ENCODE measurements around the gene RPS16.

Gene RPS16

GRCh38 chr19:39417463-39418181 lies 18.1 kb downstream of the RPS16 start:
- no peak for DNase-seq

- no peak for DNase-seq
These were observed 19.3 kb downstream of the RPS16 start for GRCh38 chr19:39416152-39417120.

GRCh38 chr19:39415111-39416046 lies 20.4 kb downstream of the RPS16 start:
- no peak for DNase-seq

GRCh38 chr19:39413911-39414608 lies 21.7 kb downstream of the RPS16 start:
- DNase-seq, result peak; percentile 38

- peak; percentile 53 for DNase-seq
These were observed 22.4 kb downstream of the RPS16 start for GRCh38 chr19:39413272-39413910.

- DNase-seq, result no peak
These were observed 22.9 kb downstream of the RPS16 start for GRCh38 chr19:39412867-39413271.

GRCh38 chr19:39412100-39412866 lies 23.5 kb downstream of the RPS16 start, which contains the start of gene PLEKHG2:
Gene PLEKHG2, plus strand, starts transcription at chr19:39412669. Its CDS starts 1,418 bp downstream, at chr19:39414087.
- DNase-seq, result peak; percentile 97

- peak; percentile 95 for DNase-seq
These were observed 24.0 kb downstream of the RPS16 start for GRCh38 chr19:39411832-39412099.

GRCh38 chr19:39411081-39411831 lies 24.5 kb downstream of the RPS16 start:
- no peak for DNase-seq

GRCh38 chr19:39410831-39411080 lies 25.0 kb downstream of the RPS16 start:
- DNase-seq, result no peak

GRCh38 chr19:39410017-39410830 lies 25.5 kb downstream of the RPS16 start:
- DNase-seq, result peak; percentile 33

- peak; percentile 91 for DNase-seq
These were observed 26.3 kb downstream of the RPS16 start for GRCh38 chr19:39409208-39410016.

- DNase-seq, result peak; percentile 62
These were observed 27.1 kb downstream of the RPS16 start for GRCh38 chr19:39408392-39409207.

GRCh38 chr19:39407660-39408391 lies 27.9 kb downstream of the RPS16 start:
- peak; percentile 5 for DNase-seq

GRCh38 chr19:39407410-39407659 lies 28.4 kb downstream of the RPS16 start:
- no peak for DNase-seq

GRCh38 chr19:39406656-39407409 lies 28.9 kb downstream of the RPS16 start, which contains the start of gene ZFP36:
Gene ZFP36, plus strand, starts transcription at chr19:39406847. Its CDS starts 58 bp downstream, at chr19:39406905.
- peak; percentile 54 for DNase-seq

Measured in DMS79 treated with DMSO at 0.1 percent for 48 hours (cell line).